MM.1S (cell line): ENCODE results near the gene CGN.

Experiments used
- EZH2 ChIP-seq: fragments of 300-600 bp; sonication (generic); optimal IDR thresholded peaks from 2 replicates; pipeline ENCODE3; 2017; ENCODE audit warnings: low read depth, mild to moderate bottlenecking, antibody characterized with exemption, low read length, mixed read lengths
- TF ChIP-seq, protein P1 (sequence below): fragments of 300-600 bp; sonication (generic); IDR thresholded peaks from 2 replicates; pipeline ENCODE4 v1.5.1; 2016; ENCODE audit warnings: antibody characterized with exemption, low read length, mixed read lengths

DNA sequence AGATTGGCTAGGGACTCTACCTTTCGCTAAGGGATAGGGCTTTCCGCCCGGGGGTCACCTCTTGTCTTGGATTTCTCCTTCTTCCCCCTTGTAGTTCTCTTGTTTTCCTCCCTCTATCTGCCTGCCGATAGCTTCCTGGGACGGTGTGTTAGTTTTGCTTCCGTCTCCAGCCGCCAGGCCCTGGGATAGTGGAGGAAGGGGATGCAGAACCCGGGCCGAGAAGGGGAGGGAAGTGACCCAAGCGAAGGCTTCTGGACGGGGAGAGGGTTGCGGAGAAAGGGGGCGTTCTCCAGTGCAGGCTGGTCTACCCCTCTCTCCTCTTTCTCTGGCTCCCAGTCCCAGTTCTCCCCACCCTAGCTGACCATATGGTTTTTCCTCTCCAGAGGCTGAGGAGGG, 29.8 kb downstream of the CGN start:
- TF ChIP-seq, protein P1, sequence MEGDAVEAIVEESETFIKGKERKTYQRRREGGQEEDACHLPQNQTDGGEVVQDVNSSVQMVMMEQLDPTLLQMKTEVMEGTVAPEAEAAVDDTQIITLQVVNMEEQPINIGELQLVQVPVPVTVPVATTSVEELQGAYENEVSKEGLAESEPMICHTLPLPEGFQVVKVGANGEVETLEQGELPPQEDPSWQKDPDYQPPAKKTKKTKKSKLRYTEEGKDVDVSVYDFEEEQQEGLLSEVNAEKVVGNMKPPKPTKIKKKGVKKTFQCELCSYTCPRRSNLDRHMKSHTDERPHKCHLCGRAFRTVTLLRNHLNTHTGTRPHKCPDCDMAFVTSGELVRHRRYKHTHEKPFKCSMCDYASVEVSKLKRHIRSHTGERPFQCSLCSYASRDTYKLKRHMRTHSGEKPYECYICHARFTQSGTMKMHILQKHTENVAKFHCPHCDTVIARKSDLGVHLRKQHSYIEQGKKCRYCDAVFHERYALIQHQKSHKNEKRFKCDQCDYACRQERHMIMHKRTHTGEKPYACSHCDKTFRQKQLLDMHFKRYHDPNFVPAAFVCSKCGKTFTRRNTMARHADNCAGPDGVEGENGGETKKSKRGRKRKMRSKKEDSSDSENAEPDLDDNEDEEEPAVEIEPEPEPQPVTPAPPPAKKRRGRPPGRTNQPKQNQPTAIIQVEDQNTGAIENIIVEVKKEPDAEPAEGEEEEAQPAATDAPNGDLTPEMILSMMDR = no peak
- no peak for TF ChIP-seq EZH2
